Gastroesophageal sphincter (tissue), 3 donors: ENCODE data around the gene MAPKAPK3.

Source experiments
- EP300 ChIP-seq: sonication (generic); formaldehyde crosslinking; IDR thresholded peaks from one replicate; pipeline ENCODE4 v1.6.1; 2017; ENCODE audit warnings: antibody characterized with exemption, mild to moderate bottlenecking
- POLR2A ChIP-seq, 2 donors: fragments of 450-650 bp; IDR thresholded peaks; one replicate each; pipeline ENCODE4 v1.6.1; 2017; ENCODE audit warnings: antibody characterized with exemption in 2 of 2, mild to moderate bottlenecking in 2 of 2, moderate library complexity in 1 of 2
- POLR2AphosphoS5 ChIP-seq: sonication (generic); formaldehyde crosslinking; IDR thresholded peaks from one replicate; pipeline ENCODE4 v1.6.1; 2017; ENCODE audit warnings: antibody characterized with exemption
- TF ChIP-seq, protein P1 (sequence below), 4 experiments: fragments of 200-600 bp in 2 of 4; fragments of 450-650 bp in 2 of 4; sonication (generic) in 1 of 4; IDR thresholded peaks; one replicate each; pipeline ENCODE4 v1.5.1; 2017 to 2019; ENCODE audit warnings: antibody characterized with exemption in 4 of 4, mild to moderate bottlenecking in 2 of 4, moderate library complexity in 2 of 4

DNA sequence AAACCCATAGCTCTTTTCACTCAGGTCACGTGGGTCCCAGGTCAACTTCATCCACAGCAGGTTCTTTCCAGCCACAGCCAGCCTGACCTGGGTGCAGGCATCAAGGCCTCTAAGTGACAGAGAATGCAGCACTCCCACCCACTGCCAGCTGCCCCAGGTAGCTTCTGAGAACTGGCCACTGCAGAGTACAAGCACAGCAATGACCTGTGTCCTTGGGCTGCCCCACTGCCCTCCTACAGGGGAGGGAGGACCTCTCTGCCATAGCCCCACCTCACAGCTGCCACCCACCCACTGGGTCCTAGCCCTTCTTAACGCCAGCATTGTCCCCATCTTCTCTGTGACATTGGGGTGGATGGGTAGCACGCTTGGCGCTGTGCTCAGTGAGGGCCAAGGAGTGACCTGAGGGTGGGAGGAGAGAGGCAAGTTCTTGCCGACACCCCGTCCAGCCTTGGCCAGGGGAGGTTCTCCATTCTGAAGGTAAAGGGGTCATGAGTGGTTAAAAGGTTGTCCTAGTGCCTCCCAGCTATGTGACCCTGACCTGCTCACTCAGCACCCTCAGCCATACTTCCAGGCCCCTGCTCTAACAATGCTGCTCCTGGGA lies 17.7 kb upstream of the MAPKAPK3 start:
- TF ChIP-seq, protein P1, sequence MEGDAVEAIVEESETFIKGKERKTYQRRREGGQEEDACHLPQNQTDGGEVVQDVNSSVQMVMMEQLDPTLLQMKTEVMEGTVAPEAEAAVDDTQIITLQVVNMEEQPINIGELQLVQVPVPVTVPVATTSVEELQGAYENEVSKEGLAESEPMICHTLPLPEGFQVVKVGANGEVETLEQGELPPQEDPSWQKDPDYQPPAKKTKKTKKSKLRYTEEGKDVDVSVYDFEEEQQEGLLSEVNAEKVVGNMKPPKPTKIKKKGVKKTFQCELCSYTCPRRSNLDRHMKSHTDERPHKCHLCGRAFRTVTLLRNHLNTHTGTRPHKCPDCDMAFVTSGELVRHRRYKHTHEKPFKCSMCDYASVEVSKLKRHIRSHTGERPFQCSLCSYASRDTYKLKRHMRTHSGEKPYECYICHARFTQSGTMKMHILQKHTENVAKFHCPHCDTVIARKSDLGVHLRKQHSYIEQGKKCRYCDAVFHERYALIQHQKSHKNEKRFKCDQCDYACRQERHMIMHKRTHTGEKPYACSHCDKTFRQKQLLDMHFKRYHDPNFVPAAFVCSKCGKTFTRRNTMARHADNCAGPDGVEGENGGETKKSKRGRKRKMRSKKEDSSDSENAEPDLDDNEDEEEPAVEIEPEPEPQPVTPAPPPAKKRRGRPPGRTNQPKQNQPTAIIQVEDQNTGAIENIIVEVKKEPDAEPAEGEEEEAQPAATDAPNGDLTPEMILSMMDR (IDR thresholded peaks at IDR 0.05) = no peak
- TF ChIP-seq POLR2A (IDR thresholded peaks at IDR 0.05) (no peak), EP300 (no peak), POLR2AphosphoS5 (no peak)
